ENCODE measurements around the gene GKN1.

Gene GKN1

DNA sequence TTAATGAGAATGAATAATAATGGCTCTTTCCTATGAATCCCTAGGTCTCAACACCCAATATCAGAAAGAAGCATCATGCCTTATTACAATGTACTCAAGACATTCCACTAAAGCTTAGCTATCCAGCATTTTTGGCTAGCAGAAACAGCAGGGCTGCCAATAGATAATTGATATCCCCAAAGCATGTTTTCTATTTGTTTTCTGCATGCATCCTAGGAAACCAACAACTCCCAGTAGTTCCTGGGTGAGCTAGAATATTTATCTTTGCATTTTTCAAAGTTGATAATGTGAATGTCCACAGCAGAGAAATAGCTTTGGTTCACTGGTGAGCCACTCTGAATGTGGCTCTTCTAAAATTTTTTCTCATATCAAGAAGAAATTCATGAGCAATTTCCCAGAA is 32.7 kb downstream of the GKN1 start:
- no peak for DNase-seq (ENCODE audit: low read depth, low spot score)

DNA sequence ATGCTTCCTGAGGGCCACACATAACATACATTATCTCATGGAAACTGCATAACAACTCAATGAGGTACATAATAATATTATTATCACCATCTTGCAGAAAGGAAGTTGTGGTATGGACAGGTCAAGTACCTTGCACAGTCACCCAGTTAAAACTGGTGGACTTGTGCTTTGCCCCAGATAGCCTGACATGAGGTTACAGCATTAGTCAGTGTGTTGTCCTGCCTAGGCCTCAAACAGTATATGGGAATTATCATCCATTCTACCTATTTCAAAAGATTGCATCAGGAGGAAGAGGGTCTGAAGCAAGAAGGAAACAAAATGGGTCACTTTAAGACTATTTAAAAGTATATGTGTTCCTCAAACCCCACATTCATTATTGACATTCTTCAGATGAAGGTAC is 33.2 kb downstream of the GKN1 start:
- no peak for DNase-seq (ENCODE audit: low read depth, low spot score)

DNA sequence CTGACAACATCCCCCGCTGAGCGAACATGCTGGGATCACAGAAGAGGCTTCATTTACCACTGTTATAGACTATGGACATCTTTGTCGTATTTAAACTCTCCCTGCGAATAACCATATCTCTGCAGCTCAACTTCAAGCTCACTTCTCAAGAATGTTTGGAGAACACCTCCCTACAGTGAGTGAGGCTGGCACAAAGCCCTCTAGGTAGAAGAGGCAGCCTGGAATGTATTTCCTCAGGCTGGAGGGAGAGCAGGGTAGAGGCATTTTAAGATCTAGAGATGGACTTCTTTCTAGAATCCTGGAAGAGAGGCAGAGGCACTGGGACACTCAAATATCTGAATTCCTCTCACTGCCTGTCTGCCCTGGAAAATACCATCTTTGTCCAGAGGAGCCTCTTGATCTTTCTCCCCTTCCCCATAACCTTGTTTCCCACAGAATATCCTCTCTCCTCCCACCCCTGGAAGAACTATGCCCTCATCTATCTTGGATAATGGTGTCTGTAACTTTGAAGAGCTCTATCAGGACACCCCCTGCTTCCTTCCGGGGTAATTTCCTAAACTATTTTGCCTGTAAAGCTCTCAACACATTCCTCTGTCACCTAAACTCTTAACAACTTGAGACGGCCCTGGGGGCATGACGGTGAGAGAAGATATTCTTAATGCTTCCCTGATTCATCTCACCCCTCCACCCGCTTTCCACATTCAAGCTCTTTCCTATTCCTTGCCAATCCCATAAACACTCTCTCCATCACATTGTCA is 36.2 kb downstream of the GKN1 start:
- no peak for DNase-seq (ENCODE audit: low read depth, low spot score)

DNA sequence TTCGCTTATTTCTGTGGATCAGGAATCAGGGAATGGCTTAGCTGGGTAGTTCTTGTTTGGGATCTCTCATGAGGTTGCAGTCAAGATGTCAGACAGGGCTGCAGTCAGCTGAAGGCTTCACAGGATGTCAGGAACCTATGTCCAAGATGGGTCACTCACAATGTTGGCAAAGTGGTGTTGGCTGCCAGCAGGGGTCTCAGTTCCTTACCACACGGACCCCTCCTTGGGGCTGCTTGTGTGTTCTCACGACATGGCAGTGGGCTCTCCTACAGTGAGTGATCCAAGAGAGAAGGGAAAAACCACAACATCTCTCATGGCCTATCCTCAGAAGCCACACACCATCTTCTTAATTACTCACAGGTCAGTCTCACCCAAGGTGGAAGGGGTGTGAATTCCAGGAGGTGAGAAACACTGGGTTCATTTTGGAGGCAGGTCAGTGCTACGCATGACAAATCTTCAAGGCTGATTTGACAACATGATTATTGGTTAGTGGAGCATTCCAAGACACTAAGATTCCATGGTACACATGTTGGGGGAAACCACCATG is 37.2 kb downstream of the GKN1 start:
- no peak for DNase-seq (ENCODE audit: low read depth, low spot score)

DNA sequence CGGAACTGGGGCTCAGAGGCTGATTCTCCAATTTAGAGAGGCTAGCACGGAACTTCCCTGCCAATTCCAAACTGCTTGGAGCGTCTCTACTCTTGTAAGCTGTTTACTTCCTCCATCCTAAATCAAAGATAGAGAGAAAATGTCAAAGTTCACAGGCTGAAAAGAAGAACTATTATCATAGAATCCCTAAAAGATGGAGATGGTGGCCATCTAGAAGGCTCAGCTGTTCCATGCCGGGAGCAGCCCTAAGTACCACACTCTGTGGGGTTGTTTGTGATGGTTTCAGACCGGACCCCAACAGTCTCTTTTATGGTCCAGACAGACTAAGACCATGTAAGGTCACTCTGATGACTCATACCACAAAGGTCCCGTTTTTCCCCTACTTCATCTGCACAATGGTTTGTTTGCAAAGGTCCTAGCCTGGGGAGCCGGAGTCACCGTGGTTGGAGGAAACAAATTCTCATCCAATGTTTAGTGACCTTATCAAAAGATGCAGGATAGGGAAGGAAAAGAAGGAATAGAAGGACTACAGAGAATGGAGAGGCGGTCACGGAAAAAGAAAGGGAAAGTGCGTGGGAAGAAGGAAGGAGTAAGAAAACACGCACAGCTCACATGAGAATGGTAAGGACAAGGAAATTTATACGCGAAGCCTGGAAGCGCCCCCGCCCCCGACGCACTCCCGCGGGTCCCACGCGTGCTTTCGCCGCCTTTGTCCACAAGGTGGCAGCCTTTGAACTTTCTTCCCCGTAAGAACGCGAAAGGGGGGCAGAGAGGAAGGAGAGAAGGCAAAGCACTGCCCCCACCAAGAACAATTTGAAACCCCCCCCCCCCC is 38.1 kb downstream of the GKN1 start:
- DNase-seq (ENCODE audit: low read depth, low spot score) = peak; percentile 35

DNA sequence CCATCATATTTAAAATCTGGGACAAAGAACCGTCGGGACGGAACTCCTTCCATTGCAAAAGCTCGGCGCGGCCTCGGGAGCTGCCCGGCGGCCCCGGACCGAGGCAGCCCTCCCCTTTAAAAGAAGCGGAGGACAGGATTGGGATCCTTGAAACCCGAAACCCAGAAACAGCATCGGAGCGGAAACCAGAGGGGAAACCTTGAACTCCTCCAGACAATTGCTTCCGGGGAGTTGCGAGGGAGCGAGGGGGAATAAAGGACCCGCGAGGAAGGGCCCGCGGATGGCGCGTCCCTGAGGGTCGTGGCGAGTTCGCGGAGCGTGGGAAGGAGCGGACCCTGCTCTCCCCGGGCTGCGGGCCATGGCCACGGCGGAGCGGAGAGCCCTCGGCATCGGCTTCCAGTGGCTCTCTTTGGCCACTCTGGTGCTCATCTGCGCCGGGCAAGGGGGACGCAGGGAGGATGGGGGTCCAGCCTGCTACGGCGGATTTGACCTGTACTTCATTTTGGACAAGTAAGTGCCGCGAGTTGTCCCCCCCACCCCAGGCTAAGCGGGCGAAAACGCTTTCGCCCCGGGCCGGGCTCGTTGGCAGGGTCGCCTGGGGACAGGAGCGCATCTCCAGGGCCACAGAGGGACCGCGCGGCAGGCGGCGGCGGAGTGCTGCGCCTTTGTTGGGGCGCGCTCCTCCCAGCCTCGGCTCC is 38.9 kb downstream of the GKN1 start, which contains the start of gene ANTXR1:
Gene ANTXR1 (plus strand): TSS at position 38 of the 698 bp plus-strand sequence. CDS start 321 bp downstream, at position 359.
- peak; percentile 51 for DNase-seq (ENCODE audit: low read depth, low spot score)

DNA sequence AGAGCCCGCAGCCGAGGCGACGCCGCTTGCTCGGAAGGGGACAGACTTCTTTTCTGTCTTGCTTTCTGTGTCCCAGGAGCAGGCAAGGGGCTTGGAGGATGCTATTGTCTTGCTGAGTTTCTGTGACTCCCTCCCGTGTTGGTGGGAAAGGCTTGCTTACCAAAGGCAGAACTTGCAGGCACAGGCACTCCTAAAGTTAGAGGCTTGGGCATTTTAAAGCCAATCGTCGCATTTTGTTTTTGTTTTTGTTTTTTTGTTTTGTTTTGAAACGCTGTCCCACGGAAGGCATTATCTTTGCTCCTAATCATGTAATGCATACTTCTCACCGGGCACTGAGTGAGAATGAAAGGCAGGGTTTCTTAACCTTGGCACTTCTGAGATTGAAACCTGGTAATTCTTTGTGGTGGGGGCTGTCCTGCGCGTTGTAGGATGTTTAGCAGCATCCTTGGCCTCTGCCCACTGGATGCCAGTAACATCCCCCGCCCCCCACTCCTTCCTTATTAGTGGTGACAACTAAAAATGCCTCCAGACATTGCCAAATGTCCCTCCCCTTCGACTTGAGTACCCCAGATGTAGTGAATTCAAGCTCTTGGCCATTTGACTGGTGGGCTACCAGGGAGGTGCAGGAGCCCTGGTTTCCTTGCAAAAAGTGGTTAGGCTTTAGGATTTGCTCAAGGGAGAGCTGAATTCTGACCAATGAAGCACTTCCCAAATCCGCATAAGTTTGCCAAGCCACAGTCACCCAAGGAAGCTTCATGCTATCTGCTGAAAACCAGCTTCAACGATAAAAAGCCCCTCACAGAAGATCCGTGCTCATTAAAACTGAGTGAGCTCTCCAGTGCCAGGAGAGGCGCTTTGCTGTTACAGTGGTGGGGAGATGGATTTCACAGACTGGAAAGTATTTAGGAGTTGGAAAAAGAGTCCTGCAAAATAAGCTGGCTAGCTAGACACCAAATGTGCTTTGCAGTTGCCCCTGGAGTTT is 39.7 kb downstream of the GKN1 start:
- DNase-seq (ENCODE audit: low read depth, low spot score) = no peak

DNA sequence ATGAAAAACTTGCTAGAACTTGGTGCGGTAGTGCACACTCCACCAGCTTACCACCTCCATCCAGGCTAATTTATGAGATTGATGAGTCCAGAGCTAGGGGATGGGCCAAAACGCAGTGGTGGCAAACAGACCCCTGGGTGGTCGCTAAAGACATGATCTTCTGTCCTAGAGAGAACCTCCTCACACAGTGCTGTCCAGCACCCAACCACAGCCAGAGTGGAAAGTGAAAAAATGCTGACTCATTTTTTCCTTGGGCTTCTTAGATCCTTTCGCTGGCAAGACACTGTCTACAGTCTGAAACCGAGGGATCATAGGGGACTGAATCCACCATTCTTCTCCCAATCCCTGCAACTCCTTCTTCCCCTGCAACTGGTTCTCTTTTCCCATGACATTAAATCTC is 42.6 kb downstream of the GKN1 start:
- no peak for DNase-seq (ENCODE audit: low read depth, low spot score)

DNA sequence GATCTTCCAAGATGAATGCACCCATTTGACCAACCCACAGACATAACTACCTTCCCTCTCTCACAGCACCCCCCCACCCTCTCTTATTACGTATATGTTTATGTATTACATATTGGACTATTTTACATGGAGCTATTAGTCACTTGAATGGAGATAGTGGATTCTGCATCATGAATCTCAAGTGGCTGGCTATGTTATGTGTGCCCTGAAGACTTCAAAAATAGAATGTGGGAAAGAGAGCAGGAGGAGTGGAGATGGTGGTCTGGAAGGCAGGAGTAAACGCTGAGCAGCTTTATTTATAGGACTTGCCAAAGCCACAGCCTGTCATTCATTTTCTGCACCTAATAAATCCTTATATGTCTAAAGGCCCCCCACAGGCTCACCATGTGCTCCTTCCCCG is 43.4 kb downstream of the GKN1 start:
- DNase-seq (ENCODE audit: low read depth, low spot score) = no peak

DNA sequence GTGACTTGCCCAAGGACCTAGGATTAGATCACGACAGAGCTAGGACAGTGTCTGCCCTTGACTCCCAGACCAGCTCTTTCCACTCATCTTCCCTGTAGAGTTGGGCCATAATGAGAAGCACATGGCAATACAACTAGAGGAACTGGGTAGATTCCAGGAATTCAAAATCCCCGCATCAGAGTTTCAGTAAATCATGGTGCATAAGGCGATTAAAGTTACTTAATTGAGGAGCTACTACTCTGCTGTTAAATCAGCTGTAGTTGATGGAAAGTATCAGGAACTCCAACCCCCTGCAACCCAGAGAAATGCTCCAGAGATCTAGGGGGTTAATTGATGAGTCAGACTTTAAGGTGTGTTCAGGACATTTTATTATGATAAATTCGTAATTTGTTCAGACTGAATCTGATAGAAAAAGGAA is 44.3 kb downstream of the GKN1 start:
- DNase-seq (ENCODE audit: low read depth, low spot score) = no peak

DNA sequence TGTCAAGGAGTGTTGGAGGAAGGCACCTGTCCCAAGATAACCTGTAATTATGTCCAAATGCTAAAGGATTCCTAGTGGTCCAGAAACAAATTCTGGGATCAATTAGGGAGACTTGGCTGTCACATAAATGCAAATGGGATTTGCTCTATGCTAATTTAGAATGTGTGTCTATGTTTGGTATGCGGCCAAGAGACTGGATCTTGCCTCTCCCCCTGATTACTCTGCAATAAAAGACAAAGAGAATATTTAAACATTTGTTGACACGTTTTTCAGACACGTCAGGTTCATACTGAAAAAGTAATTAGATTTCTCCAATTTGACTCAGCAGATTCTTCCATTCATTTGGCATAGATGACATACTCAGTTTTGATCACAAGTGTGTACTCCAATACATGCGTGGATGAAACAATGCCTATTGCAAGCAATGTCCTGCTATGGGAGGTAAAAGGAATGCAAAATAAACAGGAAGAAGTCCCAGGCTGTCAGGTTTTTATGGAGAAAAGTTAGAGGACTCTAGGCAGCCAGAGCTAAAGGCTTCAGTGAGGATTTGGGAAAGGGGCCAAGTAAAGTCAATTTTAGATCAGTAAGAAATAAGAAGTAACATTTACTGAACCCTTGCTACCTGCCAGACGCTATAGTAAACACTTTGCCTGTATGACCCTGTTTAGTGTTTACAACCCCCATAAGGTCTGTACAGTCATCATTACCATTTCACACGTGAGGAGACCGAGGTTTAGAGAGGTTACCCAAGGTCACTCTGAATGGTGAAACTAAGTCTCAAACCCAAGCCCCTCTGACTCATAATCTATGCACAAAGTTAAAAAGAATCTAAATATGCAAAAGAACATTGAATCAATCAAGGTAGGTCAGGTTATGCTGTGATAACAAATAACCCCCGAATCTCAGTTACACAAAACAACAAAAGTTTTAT is 46.3 kb downstream of the GKN1 start:
- DNase-seq (ENCODE audit: low read depth, low spot score) = no peak

DNA sequence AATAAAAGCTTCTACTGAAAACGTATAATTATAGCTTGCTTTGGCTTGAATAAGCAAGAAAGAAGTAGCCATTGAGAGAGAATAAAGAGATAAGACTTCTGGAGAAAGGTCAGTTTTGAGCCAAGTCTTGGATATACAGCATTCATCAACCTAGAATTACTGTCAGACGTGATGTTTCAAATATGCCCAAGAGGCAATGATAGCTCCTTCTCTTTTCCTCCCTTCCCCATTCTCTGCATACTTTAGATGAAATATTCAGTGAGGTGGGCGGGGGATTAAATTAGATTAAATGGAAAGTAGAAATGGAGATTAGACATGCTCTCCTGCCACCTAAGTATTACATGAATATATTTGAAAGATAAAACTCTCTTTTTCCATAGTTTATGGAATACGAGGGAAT is 47.3 kb downstream of the GKN1 start:
- DNase-seq (ENCODE audit: low read depth, low spot score) = no peak

DNA sequence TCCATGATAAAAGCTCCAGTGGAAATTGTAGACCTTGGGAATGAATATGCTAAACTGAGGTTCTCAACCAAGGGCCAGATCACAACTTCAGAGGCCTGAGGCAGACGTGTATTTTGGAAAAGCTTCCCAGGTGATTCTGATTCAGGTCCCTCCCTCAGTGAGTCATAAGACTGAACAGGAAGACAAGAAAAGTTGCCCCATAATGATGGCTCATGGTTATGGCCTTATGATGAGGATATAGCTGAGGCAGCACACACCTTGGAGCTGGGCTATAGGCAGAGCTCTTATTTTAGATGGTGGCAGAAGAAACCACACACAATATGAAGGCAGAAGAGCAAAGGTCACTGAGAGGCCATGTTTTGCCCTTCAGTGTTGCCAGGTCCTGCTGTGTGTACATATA is 48.1 kb downstream of the GKN1 start:
- DNase-seq (ENCODE audit: low read depth, low spot score) = no peak

DNA sequence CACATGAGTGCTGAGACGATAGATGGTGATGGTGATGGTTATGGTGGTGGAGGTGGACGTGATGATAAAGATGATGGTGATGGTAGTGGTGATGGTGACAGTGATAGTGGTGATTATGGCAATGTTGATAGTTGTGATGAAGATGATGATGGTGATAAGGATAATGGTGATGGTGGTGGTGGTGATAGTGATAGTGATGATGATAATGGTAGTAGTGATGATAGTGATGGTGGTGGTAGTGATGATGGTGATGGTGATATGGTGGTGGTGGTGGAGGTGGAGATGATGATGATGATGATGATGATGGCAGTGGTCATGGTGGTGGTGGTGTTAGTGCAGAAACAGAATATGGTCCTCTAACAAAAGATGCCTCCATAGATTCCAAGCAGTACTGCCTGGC is 48.8 kb downstream of the GKN1 start:
- no peak for DNase-seq (ENCODE audit: low read depth, low spot score)

DNA sequence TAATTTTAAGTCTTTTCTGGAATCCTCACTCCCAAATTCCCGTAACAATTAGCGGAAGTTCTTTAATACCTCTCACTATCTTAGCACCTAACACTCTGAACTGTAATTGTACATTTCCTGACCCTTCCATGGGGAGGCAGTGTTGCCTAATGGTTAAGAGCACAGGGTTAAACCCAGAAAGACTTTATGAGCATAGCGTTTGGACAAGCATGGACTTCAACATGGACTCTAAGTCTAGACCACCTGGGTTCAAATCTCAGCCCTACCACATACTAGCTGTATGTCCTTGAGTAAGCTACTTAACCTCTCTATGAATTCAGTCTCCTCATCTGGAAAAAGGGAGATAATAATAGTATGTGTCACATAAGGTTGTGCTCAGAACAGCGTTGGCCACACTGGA is 51.6 kb downstream of the GKN1 start:
- no peak for DNase-seq (ENCODE audit: low read depth, low spot score)

DNA sequence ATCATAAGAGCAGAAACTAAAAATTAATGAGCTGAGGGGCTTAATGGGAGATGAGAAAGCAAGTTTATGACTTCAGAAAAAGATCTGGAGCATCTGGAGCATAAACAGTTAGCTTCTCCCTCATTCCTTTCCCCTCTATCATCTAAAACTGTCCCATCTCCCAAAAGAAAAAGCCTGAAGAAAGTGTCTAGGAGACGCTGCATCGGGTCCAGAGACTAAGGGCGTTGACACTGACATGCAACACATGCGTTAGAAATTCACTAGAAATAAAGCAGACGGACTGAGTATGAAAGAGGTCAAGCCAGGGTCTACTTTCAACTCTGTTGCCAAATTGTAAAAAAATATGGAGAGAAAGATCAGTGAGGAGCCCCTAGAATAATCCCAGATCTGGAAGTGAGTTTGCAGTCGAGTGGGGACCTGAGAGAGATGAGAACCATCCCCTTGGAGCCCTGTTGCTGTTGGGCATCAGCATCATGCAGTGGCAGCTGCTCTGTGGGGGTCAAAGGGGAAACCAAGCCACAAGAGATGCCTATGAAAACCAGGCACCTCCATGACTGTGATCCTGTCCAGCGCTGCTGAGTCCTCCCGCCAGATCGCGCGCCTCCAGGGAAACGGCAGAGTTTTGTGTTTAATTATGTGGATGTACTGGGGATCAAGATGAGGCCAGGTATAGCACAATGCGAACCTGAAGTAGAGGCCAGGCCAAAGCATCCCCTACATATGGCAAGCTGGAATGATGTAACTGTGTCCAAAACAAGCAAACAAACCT is 52.4 kb downstream of the GKN1 start:
- DNase-seq (ENCODE audit: low read depth, low spot score) = no peak

All from smooth muscle cell of the brain vasculature (primary cell).